ENCODE measurements around the gene ZBTB22.

- TF ChIP-seq, protein P1, sequence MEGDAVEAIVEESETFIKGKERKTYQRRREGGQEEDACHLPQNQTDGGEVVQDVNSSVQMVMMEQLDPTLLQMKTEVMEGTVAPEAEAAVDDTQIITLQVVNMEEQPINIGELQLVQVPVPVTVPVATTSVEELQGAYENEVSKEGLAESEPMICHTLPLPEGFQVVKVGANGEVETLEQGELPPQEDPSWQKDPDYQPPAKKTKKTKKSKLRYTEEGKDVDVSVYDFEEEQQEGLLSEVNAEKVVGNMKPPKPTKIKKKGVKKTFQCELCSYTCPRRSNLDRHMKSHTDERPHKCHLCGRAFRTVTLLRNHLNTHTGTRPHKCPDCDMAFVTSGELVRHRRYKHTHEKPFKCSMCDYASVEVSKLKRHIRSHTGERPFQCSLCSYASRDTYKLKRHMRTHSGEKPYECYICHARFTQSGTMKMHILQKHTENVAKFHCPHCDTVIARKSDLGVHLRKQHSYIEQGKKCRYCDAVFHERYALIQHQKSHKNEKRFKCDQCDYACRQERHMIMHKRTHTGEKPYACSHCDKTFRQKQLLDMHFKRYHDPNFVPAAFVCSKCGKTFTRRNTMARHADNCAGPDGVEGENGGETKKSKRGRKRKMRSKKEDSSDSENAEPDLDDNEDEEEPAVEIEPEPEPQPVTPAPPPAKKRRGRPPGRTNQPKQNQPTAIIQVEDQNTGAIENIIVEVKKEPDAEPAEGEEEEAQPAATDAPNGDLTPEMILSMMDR (IDR thresholded peaks at IDR 0.05; ENCODE audit: insufficient read depth, low read length) = no peak
- TF ChIP-seq REST (IDR thresholded peaks at IDR 0.05; ENCODE audit: insufficient replicate concordance, low read depth) = no peak
Measured at GRCh38 chr6:33367009-33367714, 49.6 kb upstream of the ZBTB22 start.

Measured in HL-60 (cell line).